ENCODE results near the gene CWC15. TPM values are rescaled to one million over a fixed set of nuclear protein-coding genes. Genes with fewer than 3 reads are reported as not detected.

CWC15 gene
- total RNA-seq, 1 experiment from 2014 or later, result 56.9 TPM

DNA sequence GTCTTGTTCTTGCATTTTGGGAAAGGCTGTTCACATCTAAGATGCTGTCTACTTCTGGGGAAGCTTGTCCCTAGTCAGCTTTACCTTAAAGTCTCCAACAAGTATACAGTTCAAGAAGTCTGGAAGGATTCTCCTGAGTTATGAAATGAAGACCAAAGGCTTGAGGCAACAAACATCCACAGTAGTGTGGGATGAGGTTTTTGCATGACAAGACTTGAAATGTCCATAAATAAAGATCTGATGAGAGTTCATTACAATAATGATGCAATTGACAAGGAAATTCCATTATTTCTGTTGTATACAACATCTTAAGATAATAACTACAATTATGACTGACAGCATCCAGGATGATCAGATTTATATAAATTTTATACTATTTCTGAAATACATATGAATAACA is 30.4 kb upstream of the CWC15 start:
- Histone ChIP-seq H4K20me1 (ENCODE audit: low read length) (no peaks in the 10 kb centered on the region), H3K9me3 (ENCODE audit: low read length) (no peaks in the 10 kb centered on the region), H3K27me3 (ENCODE audit: low read length) (no peaks in the 10 kb centered on the region), H3K36me3 (ENCODE audit: low read depth, low read length) (no peaks in the 10 kb centered on the region), H3K4me3 (ENCODE audit: low read length) (no peak overlapping the region), H3K9me2 (replicated peaks; ENCODE audit: low read length) (no peaks in the 10 kb centered on the region), H3K79me2 (ENCODE audit: low read length) (no peaks in the 10 kb centered on the region), H3F3A (ENCODE audit: low read length, unreplicated experiment) (no peaks in the 10 kb centered on the region), H3K4me2 (ENCODE audit: low read length) (peak overlapping the region; percentile 32), H3K4me1 (ENCODE audit: insufficient read depth, low read length) (peaks cover 14% of the 10 kb centered on the region), H2AFZ (ENCODE audit: low read length) (no peak overlapping the region), H3K9ac (ENCODE audit: low read length) (no peak overlapping the region), H3K27ac (ENCODE audit: low read length) (no peak overlapping the region)
- CTCF ChIA-PET, result no interaction called here
- TF ChIP-seq, protein P1, sequence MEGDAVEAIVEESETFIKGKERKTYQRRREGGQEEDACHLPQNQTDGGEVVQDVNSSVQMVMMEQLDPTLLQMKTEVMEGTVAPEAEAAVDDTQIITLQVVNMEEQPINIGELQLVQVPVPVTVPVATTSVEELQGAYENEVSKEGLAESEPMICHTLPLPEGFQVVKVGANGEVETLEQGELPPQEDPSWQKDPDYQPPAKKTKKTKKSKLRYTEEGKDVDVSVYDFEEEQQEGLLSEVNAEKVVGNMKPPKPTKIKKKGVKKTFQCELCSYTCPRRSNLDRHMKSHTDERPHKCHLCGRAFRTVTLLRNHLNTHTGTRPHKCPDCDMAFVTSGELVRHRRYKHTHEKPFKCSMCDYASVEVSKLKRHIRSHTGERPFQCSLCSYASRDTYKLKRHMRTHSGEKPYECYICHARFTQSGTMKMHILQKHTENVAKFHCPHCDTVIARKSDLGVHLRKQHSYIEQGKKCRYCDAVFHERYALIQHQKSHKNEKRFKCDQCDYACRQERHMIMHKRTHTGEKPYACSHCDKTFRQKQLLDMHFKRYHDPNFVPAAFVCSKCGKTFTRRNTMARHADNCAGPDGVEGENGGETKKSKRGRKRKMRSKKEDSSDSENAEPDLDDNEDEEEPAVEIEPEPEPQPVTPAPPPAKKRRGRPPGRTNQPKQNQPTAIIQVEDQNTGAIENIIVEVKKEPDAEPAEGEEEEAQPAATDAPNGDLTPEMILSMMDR (conservative IDR thresholded peaks at IDR 0.05; ENCODE audit: low read depth, low read length), result no peak
- TF ChIP-seq EZH2phosphoT487 (IDR thresholded peaks at IDR 0.05; ENCODE audit: borderline replicate concordance, low read length), result no peak
- TF ChIP-seq EZH2 (IDR thresholded peaks at IDR 0.05; ENCODE audit: low read length, unreplicated experiment), result no peak
- POLR2A ChIA-PET (ENCODE audit: unreplicated experiment), result interaction anchor here (0.8 kb wide), 1 partner anchor 1154 kb away, joined by 6 read pairs; the partner anchor contains the start of gene VSTM5
- intact Hi-C loops (cut with micrococcal nuclease), result no loop called here
- BruUV-seq (replicated peaks), result no TSS peak
- DNase-seq (no peak), ATAC-seq (no peak)

DNA sequence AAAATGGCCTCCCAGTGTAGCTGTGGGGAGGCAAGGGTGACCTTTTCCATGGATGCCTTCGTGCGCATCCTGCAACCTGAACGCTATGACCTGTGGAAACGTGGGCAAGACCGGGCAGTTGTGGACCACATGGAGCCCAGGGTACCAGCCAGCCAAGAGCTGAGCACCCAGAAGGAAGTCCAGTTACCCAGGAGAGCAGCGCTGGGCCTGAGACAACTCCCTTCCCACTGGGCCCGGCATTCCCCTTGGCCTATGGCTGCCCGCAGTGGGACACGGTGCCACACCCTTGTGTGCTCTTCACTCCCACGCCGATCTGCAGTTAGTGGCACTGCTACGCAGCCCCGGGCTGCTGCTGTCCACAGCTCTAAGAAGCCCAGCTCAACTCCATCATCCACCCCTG is 24.9 kb upstream of the CWC15 start:
- Histone ChIP-seq H2AFZ (ENCODE audit: low read length) (no peak overlapping the region), H3K79me2 (ENCODE audit: low read length) (no peaks in the 10 kb centered on the region), H3K4me1 (ENCODE audit: insufficient read depth, low read length) (no peaks in the 10 kb centered on the region), H4K20me1 (ENCODE audit: low read length) (no peaks in the 10 kb centered on the region), H3K4me3 (ENCODE audit: low read length) (no peak overlapping the region), H3K9me3 (ENCODE audit: low read length) (no peaks in the 10 kb centered on the region), H3K27ac (ENCODE audit: low read length) (no peak overlapping the region), H3K27me3 (ENCODE audit: low read length) (no peaks in the 10 kb centered on the region), H3K4me2 (ENCODE audit: low read length) (no peak overlapping the region), H3K9me2 (replicated peaks; ENCODE audit: low read length) (no peaks in the 10 kb centered on the region), H3K36me3 (ENCODE audit: low read depth, low read length) (no peaks in the 10 kb centered on the region), H3K9ac (ENCODE audit: low read length) (no peak overlapping the region), H3F3A (ENCODE audit: low read length, unreplicated experiment) (no peaks in the 10 kb centered on the region)
- ATAC-seq, result no peak
- no peak for DNase-seq
- BruUV-seq (replicated peaks), result no TSS peak
- intact Hi-C loops (cut with micrococcal nuclease), result no loop called here
- TF ChIP-seq, protein P1 (conservative IDR thresholded peaks at IDR 0.05; ENCODE audit: low read depth, low read length), result no peak
- TF ChIP-seq EZH2 (IDR thresholded peaks at IDR 0.05; ENCODE audit: low read length, unreplicated experiment) (no peak), EZH2phosphoT487 (IDR thresholded peaks at IDR 0.05; ENCODE audit: borderline replicate concordance, low read length) (no peak)
- POLR2A ChIA-PET (ENCODE audit: unreplicated experiment), result no interaction called here
- CTCF ChIA-PET, result no interaction called here

DNA sequence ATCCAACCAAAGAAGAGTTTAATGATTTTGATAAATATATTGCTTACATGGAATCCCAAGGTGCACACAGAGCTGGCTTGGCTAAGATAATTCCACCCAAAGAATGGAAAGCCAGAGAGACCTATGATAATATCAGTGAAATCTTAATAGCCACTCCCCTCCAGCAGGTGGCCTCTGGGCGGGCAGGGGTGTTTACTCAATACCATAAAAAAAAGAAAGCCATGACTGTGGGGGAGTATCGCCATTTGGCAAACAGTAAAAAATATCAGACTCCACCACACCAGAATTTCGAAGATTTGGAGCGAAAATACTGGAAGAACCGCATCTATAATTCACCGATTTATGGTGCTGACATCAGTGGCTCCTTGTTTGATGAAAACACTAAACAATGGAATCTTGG is 24.1 kb upstream of the CWC15 start:
- ChIA-PET CTCF (no interaction called here), POLR2A (ENCODE audit: unreplicated experiment) (no interaction called here)
- H4K20me1 ChIP-seq (ENCODE audit: low read length), result no peaks in the 10 kb centered on the region
- no peaks in the 10 kb centered on the region for H3K9me3 ChIP-seq (ENCODE audit: low read length)
- no peaks in the 10 kb centered on the region for H3K27me3 ChIP-seq (ENCODE audit: low read length)
- ATAC-seq (no peak), DNase-seq (peak; percentile 41)
- H3K79me2 ChIP-seq (ENCODE audit: low read length), result no peaks in the 10 kb centered on the region
- no peak overlapping the region for H3K9ac ChIP-seq (ENCODE audit: low read length)
- no peaks in the 10 kb centered on the region for H3K9me2 ChIP-seq (replicated peaks; ENCODE audit: low read length)
- H2AFZ ChIP-seq (ENCODE audit: low read length), result no peak overlapping the region
- H3K36me3 ChIP-seq (ENCODE audit: low read depth, low read length), result no peaks in the 10 kb centered on the region
- no peak overlapping the region for H3K4me3 ChIP-seq (ENCODE audit: low read length)
- H3F3A ChIP-seq (ENCODE audit: low read length, unreplicated experiment), result no peaks in the 10 kb centered on the region
- H3K4me1 ChIP-seq (ENCODE audit: insufficient read depth, low read length), result no peaks in the 10 kb centered on the region
- TF ChIP-seq, protein P1 (conservative IDR thresholded peaks at IDR 0.05; ENCODE audit: low read depth, low read length), result peak; percentile 54
- no peak for TF ChIP-seq EZH2phosphoT487 (IDR thresholded peaks at IDR 0.05; ENCODE audit: borderline replicate concordance, low read length)
- no peak overlapping the region for H3K27ac ChIP-seq (ENCODE audit: low read length)
- BruUV-seq (replicated peaks), result no TSS peak
- H3K4me2 ChIP-seq (ENCODE audit: low read length), result no peak overlapping the region
- intact Hi-C loops (cut with micrococcal nuclease), result no loop called here
